RWPE2 (cell line): ENCODE data around the gene ARHGAP19.

Experiments
- ATAC-seq: fragments of 200-7000 bp; cut with Tn5 transposase; 3 replicates; pipeline ENCODE4 v1.9.1; 2021; ENCODE audit warnings: low read depth
- DNase-seq: peaks from one replicate; pipeline ENCODE4 v3.0.0-alpha.2; 2020; ENCODE audit warnings: low spot score
- H3K27ac ChIP-seq: fragments of 450-650 bp; 2 replicates; pipeline ENCODE4 v1.5.1; 2017; ENCODE audit warnings: mild to moderate bottlenecking; ENCODE audit not compliant: poor library complexity, severe bottlenecking
- H3K27me3 ChIP-seq: fragments of 250-450 bp; sonication (Bioruptor Pico); 2 replicates; pipeline ENCODE4 v1.5.1; 2021; ENCODE audit warnings: mild to moderate bottlenecking, moderate library complexity; ENCODE audit not compliant: insufficient read depth, poor library complexity, severe bottlenecking
- H3K36me3 ChIP-seq: fragments of 250-450 bp; sonication (Bioruptor Pico); 2 replicates; pipeline ENCODE4 v1.5.1; 2020; ENCODE audit warnings: low read depth, mild to moderate bottlenecking, moderate library complexity
- H3K4me1 ChIP-seq: fragments of 250-450 bp; sonication (Bioruptor Pico); 2 replicates; pipeline ENCODE4 v1.5.1; 2021; ENCODE audit warnings: mild to moderate bottlenecking, moderate library complexity; ENCODE audit not compliant: insufficient read depth, poor library complexity, severe bottlenecking
- H3K4me3 ChIP-seq: fragments of 250-450 bp; sonication (Bioruptor Pico); 2 replicates; pipeline ENCODE4 v1.5.1; 2021; ENCODE audit warnings: mild to moderate bottlenecking, moderate library complexity; ENCODE audit not compliant: severe bottlenecking
- H3K9me3 ChIP-seq: fragments of 250-450 bp; sonication (Bioruptor Pico); 2 replicates; pipeline ENCODE4 v1.5.1; 2021; ENCODE audit warnings: mild to moderate bottlenecking, moderate library complexity; ENCODE audit not compliant: severe bottlenecking
- CTCF ChIP-seq: fragments of 450-650 bp; IDR thresholded peaks from one replicate; pipeline ENCODE4 v1.5.1; 2017; ENCODE audit warnings: mild to moderate bottlenecking, moderate library complexity; ENCODE audit not compliant: poor library complexity, severe bottlenecking

Gene ARHGAP19

GRCh38 chr10:97185326-97186058, 106.9 kb downstream of the ARHGAP19 start, which contains the start of gene SLIT1:
Gene SLIT1 (minus strand): TSS chr10:97185959. CDS start chr10:97185674, 285 bp downstream.
- H3K27me3 ChIP-seq: peaks cover 44% of the 10 kb centered on the region
- no peak for DNase-seq

GRCh38 chr10:97184971-97185325, 107.5 kb downstream of the ARHGAP19 start:
- Histone ChIP-seq H3K4me3 (no peak overlapping the region), H3K4me1 (no peaks in the 10 kb centered on the region), H3K27me3 (peaks cover 47% of the 10 kb centered on the region), H3K9me3 (no peaks in the 10 kb centered on the region), H3K36me3 (no peaks in the 10 kb centered on the region), H3K27ac (no peak overlapping the region)
- TF ChIP-seq CTCF: no peak
- ATAC-seq (no peak), DNase-seq (no peak)

More at GRCh38 chr10:97185326-97186058, 106.9 kb downstream of the ARHGAP19 start, which contains the start of gene SLIT1:
- peak; percentile 34 for ATAC-seq
- no peaks in the 10 kb centered on the region for H3K36me3 ChIP-seq
- H3K4me1 ChIP-seq: no peaks in the 10 kb centered on the region
- peak within 1 kb of the TSS; percentile 6 for H3K4me3 ChIP-seq
- TF ChIP-seq CTCF: no peak
- no peaks in the 10 kb centered on the region for H3K9me3 ChIP-seq
- no peak within 1 kb of the TSS for H3K27ac ChIP-seq

GRCh38 chr10:97183314-97183713, 109.1 kb downstream of the ARHGAP19 start:
- TF ChIP-seq CTCF: no peak
- DNase-seq (no peak), ATAC-seq (no peak)
- Histone ChIP-seq H3K4me1 (no peaks in the 10 kb centered on the region), H3K27ac (no peak overlapping the region), H3K9me3 (no peaks in the 10 kb centered on the region), H3K4me3 (no peak overlapping the region), H3K36me3 (no peaks in the 10 kb centered on the region), H3K27me3 (peaks cover 53% of the 10 kb centered on the region)

GRCh38 chr10:97182288-97182990, 110.0 kb downstream of the ARHGAP19 start:
- Histone ChIP-seq H3K27ac (no peak overlapping the region), H3K4me3 (no peak overlapping the region), H3K4me1 (no peaks in the 10 kb centered on the region), H3K27me3 (peaks cover 46% of the 10 kb centered on the region), H3K9me3 (no peaks in the 10 kb centered on the region), H3K36me3 (no peaks in the 10 kb centered on the region)
- DNase-seq (no peak), ATAC-seq (no peak)
- no peak for TF ChIP-seq CTCF
